Natural killer cell treated with Interleukin-12 subunit alpha and Interleukin-12 subunit beta and Interleukin-15 and Interleukin-18, amount 100 ng/mL, for 72 hours (primary cell): ENCODE data around the gene WDFY4. TPM values are rescaled to one million over a fixed set of nuclear protein-coding genes. Genes with fewer than 3 reads are reported as not detected.

ENCODE experiments used
- ATAC-seq, 2 donors: fragments of 150-1000 bp; cut with Tn5 transposase in 1 of 2; sonication (Bioruptor Pico), chemical (Tn5 transposase) in 1 of 2; 2 replicates each; pipeline ENCODE4 v1.10.0; 2021
- DNase-seq: peaks from one replicate; pipeline ENCODE4 v3.0.0; 2022; ENCODE audit warnings: low spot score
- H3K27ac Mint-ChIP-seq, 2 donors: 1 replicate in 1 of 2; 2 replicates in 1 of 2; pipeline ENCODE4 v1.8.0; 2022; ENCODE audit warnings: mixed read lengths in 2 of 2, mild to moderate bottlenecking in 1 of 2, moderate library complexity in 1 of 2
- H3K27me3 Mint-ChIP-seq, 2 donors: 1 replicate in 1 of 2; 2 replicates in 1 of 2; pipeline ENCODE4 v1.8.0; 2022; ENCODE audit warnings: mixed read lengths in 2 of 2
- H3K36me3 Mint-ChIP-seq: one replicate; pipeline ENCODE4 v1.8.0; 2022; ENCODE audit warnings: mixed read lengths
- H3K4me1 Mint-ChIP-seq, 2 donors: 1 replicate in 1 of 2; 2 replicates in 1 of 2; pipeline ENCODE4 v1.8.0; 2022; ENCODE audit warnings: low read depth in 2 of 2, mixed read lengths in 2 of 2, mild to moderate bottlenecking in 1 of 2
- H3K4me3 Mint-ChIP-seq: one replicate; pipeline ENCODE4 v1.8.0; 2022; ENCODE audit warnings: mixed read lengths
- H3K9me3 Mint-ChIP-seq: 2 replicates; pipeline ENCODE4 v1.8.0; 2022; ENCODE audit warnings: mixed read lengths
- total RNA-seq, 2 donors: library from RNA; stranded (reverse); gene quantifications; one replicate each; pipeline ENCODE4 v1.2.3, GENCODE V29; 2022

The WDFY4 gene
- total RNA-seq, 2 donors from 2014 or later, result 2.0 TPM; not detected in 1

DNA sequence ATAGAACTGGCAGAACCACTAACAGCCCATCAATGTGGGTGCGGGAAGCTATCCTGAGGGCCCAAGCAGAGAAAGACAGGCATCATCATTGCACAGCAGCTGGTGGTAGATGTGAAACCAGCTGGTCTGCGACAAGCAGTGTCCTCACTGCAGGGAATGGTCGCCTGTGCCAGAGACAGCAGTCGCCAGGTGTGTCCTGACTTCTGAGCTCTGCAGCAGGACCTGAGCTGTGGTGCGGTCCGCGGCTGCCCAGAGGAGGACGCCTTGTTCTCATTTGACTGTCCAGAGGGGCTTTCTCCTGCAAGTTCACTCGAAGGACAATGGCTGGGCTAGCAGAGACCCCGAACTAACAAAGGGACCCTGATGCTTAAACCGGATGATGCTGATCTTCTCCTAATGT lies 157.6 kb downstream of the WDFY4 start:
- no peak overlapping the region for H3K27ac Mint-ChIP-seq
- no peak overlapping the region for H3K4me3 Mint-ChIP-seq
- peaks cover 5 to 12% of the 10 kb centered on the region in 2 donors for H3K27me3 Mint-ChIP-seq
- H3K4me1 Mint-ChIP-seq, result no peaks in the 10 kb centered on the region
- H3K36me3 Mint-ChIP-seq, result no peaks in the 10 kb centered on the region
- DNase-seq (no peak), ATAC-seq (no peak)
- no peaks in the 10 kb centered on the region for H3K9me3 Mint-ChIP-seq

DNA sequence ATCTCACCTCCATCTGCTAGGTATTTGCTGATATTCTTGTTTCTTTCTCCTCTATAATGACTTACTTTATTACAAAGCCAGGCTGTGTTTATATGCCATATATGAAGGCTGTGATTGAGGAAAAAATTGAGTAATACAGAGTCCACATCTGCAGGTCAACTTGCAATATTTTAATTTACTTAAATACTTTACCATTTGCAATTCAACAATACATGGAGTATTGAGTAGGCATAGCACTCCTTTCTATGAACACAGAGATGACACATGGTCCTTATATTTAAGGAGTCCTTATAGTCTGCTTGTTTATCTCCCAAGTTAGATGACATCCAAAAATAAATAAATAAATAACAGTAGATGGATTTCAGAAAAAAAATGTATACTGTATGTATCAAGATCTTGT lies 158.5 kb downstream of the WDFY4 start:
- Mint-ChIP-seq H3K36me3 (no peaks in the 10 kb centered on the region), H3K9me3 (no peaks in the 10 kb centered on the region), H3K4me3 (no peak overlapping the region)

DNA sequence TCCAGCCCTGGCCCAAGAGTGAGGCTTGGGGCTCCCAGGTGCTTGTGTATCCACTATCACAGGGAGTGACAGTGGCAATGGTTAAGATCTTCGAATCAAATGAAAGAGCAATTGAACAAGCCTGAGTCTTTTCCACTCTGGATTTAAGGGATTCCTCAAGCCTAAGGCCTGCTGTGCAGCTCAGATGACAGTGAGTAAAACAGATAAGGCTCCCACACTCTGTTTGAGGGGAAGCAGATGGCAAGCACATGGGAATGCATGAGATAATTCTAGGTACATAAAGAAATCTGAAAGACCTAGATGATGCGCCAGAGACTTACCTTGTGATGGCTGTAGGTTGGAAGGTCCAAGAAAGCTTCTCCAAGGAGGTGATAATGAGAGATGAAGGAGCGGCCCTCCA lies 159.9 kb downstream of the WDFY4 start:
- Mint-ChIP-seq H3K36me3 (no peaks in the 10 kb centered on the region), H3K27me3 (peaks cover 3 to 8% of the 10 kb centered on the region in 2 donors), H3K27ac (no peak overlapping the region), H3K4me3 (no peak overlapping the region), H3K4me1 (no peaks in the 10 kb centered on the region), H3K9me3 (no peaks in the 10 kb centered on the region)
- no peak for DNase-seq
- no peak for ATAC-seq

More for the DNA sequence above, 158.5 kb downstream of the WDFY4 start:
- H3K4me1 Mint-ChIP-seq, result no peaks in the 10 kb centered on the region
- no peak overlapping the region for H3K27ac Mint-ChIP-seq
- peaks cover 3 to 8% of the 10 kb centered on the region in 2 donors for H3K27me3 Mint-ChIP-seq
- ATAC-seq, result no peak
- DNase-seq, result no peak

DNA sequence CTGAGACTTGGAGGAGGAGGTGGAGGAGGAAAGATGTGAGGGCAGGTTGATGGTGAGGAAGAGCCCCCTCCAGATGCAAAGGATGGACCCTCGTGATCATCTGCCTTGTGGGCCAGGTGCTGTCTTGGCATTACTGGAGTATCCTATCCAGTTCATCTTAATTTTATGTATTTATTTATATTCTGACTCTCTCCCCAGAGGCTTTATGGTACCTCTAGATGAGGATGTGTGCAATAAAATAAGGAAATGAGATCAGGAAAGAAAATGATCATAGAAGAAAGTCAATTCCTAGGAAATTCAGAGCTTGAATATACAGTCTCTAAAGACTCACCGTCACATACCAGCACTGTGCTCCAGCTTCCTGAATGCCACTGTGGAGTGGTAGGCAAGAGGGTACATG lies 160.8 kb downstream of the WDFY4 start:
- DNase-seq, result no peak
- Mint-ChIP-seq H3K27me3 (peaks cover 2 to 3% of the 10 kb centered on the region in 2 donors), H3K9me3 (no peaks in the 10 kb centered on the region), H3K4me3 (no peak overlapping the region), H3K36me3 (no peaks in the 10 kb centered on the region), H3K27ac (no peak overlapping the region), H3K4me1 (no peaks in the 10 kb centered on the region)
- ATAC-seq, result no peak

DNA sequence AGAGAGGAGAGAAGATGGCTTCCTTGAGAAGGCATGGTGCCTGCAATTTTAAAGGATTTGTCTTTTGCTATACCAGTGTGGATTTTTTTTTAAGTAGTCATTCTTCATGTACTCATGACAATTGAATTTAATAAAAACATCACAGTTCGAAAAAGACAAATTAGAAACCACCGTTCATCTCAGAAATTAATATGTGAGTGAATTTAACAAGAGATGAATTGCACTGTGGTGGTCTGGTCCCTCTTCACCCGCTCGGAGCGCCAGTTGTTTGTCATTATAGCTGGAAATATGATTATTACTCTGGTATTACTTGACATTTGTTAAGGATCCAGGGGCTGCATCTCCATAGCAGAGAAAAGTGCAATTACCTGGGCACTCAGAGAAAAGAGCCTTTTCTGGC lies 163.0 kb downstream of the WDFY4 start:
- H3K9me3 Mint-ChIP-seq, result no peaks in the 10 kb centered on the region
- H3K27me3 Mint-ChIP-seq, result peaks cover 3 to 6% of the 10 kb centered on the region in 2 donors
- no peaks in the 10 kb centered on the region for H3K36me3 Mint-ChIP-seq
- no peak overlapping the region for H3K4me3 Mint-ChIP-seq
- DNase-seq, result no peak
- H3K4me1 Mint-ChIP-seq, result no peaks in the 10 kb centered on the region
- H3K27ac Mint-ChIP-seq, result no peak overlapping the region
- ATAC-seq, result no peak

DNA sequence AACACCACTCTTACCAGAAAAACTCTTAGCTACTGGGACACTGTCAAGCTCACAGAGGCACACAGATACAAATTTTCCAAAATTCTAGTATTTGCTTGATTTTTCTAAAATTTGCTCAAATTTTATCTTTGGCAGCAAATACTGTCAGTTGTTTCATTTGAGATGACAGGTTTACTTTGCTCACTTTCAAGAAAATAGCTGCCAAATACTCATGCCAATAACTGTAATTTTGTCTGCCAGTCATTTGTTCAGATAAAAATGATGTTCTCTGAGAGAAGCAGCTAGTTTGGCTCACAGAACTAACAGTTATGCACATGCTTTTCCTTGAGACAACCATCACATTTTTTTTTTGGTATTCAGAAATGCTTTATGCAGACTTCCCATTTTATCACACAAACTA lies 172.2 kb downstream of the WDFY4 start:
- Mint-ChIP-seq H3K36me3 (peaks cover 4% of the 10 kb centered on the region), H3K9me3 (no peaks in the 10 kb centered on the region), H3K27me3 (peaks cover 11 to 36% of the 10 kb centered on the region in 2 donors), H3K4me3 (no peak overlapping the region), H3K4me1 (no peaks in the 10 kb centered on the region), H3K27ac (no peak overlapping the region)
- no peak for DNase-seq
- ATAC-seq, result no peak

DNA sequence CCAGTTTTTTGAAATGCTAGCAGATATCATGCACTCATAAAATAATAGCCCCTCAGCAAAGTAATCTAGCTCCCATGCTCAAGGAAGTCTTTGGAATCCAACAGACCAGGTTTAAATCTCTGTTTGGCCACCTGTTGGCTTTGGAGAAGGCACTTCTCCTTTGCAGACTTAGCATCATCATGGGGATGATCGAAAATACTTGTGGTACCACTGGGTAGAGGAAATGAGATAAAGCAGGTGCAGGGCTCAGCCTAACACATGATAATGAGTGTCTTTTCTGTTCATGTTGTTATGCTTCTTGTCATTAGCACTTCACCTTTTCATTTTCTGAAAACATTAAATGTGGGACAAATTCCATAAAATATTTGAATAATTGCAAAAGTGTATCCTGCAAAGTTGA lies 187.6 kb downstream of the WDFY4 start:
- Mint-ChIP-seq H3K4me1 (no peaks in the 10 kb centered on the region), H3K27me3 (peaks cover 0 to 5% of the 10 kb centered on the region in 2 donors), H3K4me3 (no peak overlapping the region), H3K27ac (no peak overlapping the region), H3K9me3 (no peaks in the 10 kb centered on the region), H3K36me3 (no peaks in the 10 kb centered on the region)
- ATAC-seq (no peak), DNase-seq (no peak)

DNA sequence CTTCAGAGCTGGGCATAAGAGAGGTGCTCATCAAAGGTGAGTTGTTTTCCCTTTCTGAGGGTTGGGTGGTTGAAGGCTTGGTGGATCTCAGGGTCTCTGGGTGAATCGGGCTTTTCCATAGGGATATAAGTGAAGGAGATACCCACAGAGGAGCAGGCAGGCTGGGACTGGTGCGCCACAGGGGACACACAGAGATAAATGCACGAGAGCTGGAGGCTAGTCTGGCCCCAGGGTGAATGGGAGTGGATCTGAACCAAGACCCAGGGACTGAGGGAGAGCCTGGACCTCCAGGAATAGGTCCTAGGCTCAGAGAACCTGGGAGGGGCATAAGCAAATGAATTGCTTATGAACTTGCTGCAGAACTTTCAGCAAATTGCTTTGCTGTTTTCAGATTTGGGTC lies 193.4 kb downstream of the WDFY4 start:
- H3K27me3 Mint-ChIP-seq, result peaks cover 0 to 3% of the 10 kb centered on the region in 2 donors
- H3K4me3 Mint-ChIP-seq, result no peak overlapping the region
- no peaks in the 10 kb centered on the region for H3K4me1 Mint-ChIP-seq
- no peak overlapping the region for H3K27ac Mint-ChIP-seq
- ATAC-seq, result no peak
- DNase-seq, result no peak
- H3K9me3 Mint-ChIP-seq, result no peaks in the 10 kb centered on the region
- H3K36me3 Mint-ChIP-seq, result no peaks in the 10 kb centered on the region

DNA sequence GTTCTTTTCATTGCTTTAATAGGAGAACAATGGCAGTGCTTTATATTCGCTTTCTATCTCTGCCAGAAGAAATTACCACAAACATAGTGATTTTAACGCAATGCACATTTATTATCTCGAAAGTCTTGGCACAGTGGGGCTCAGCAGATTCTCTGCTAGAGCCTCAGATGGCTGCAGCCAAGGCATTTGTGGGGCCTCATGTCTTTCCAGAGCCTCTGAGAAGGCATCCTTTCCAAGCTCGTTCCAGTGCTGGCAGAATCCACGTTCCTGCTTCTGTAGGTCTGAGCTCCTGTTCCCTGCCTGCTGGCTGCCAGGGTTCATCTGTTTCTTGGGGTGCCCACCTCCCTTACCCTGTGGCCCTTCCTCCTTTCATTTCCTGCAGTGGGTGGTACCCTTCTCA lies 194.8 kb downstream of the WDFY4 start:
- Mint-ChIP-seq H3K9me3 (no peaks in the 10 kb centered on the region), H3K27ac (no peak overlapping the region), H3K4me1 (no peaks in the 10 kb centered on the region), H3K4me3 (no peak overlapping the region), H3K36me3 (no peaks in the 10 kb centered on the region), H3K27me3 (peaks cover 3 to 5% of the 10 kb centered on the region in 2 donors)
- no peak for ATAC-seq
- DNase-seq, result no peak

DNA sequence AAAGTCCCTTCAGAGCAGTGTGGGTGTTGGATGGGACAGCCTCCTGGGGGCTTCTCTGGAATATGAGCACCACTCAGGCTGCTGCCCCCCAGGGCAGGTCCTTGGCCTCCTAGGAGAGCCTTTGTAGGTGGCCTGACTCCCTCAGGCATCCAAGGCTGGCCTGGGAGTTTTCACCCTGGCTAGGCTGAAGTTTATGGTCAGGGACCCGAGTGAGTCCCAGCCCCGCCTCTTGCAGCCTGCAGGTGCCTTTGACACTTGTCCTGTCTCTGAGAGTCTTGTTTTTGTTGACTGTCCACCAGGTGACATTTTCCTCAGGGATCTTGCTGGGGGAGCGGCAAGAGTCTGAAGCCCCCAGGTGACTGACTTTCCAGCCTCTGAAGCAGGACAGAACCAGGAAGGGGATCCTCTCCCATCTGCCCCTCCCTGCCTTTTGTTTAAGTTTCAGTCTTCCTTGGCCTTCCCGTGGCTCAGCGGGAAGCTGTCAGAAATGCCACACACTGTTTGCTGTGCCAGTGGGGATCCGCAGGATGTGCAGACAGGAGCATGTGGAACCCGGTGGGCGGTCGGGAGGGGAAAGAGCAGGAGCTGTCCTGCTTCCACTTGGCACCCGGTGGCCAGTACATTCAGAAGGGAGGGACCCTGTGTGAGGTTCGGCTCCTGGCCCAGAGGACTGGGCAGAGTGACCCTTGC lies 195.5 kb downstream of the WDFY4 start:
- Mint-ChIP-seq H3K27me3 (peaks cover 2 to 12% of the 10 kb centered on the region in 2 donors), H3K27ac (no peak overlapping the region), H3K4me3 (no peak overlapping the region), H3K4me1 (no peaks in the 10 kb centered on the region), H3K36me3 (no peaks in the 10 kb centered on the region), H3K9me3 (no peaks in the 10 kb centered on the region)
- DNase-seq (no peak), ATAC-seq (no peak)

DNA sequence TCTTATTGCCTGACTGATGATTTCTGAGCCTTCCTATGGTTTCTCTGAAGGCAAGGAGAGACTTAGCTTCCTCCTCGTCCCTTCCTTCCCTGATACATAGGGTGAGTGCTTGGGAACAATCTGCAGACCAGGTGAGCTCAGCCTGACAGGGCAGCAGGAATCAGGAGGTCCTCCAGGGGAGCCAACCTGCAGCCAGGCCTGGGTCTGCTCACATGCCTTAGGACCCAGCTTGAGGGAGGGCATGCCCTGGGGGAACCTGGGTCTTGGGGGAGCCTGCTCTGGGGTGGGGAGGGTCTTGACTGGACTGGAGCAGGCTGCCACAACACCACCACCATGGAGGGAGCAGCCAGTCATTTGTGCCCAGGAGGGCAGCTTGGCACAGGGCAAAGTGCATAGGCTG lies 197.3 kb downstream of the WDFY4 start:
- H3K27ac Mint-ChIP-seq, result no peak overlapping the region
- H3K4me3 Mint-ChIP-seq, result no peak overlapping the region
- no peaks in the 10 kb centered on the region for H3K9me3 Mint-ChIP-seq
- H3K4me1 Mint-ChIP-seq, result no peaks in the 10 kb centered on the region
- ATAC-seq (no peak), DNase-seq (no peak)
- H3K36me3 Mint-ChIP-seq, result no peaks in the 10 kb centered on the region
- H3K27me3 Mint-ChIP-seq, result peaks cover 2 to 19% of the 10 kb centered on the region in 2 donors

DNA sequence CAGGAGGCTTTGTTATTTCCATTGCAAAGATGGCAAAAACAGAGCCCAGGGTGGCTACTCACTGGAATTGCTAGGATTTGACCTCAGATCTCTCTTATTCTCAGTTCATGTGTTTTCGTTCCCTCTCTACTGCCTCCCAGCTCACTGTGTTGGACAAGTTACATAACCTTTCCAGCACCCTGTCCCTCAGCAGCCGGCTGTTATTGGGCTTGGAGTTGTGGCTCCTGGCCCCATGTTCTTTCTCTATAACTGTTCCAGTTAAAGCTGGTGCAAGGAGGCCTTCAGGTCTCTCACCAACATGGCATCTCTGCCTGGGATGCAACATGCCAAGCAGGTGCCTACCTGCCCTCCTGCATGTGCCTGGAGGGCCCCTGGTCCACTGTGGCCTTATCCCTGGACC lies 198.2 kb downstream of the WDFY4 start:
- ATAC-seq, result no peak
- no peak overlapping the region for H3K4me3 Mint-ChIP-seq
- H3K36me3 Mint-ChIP-seq, result no peaks in the 10 kb centered on the region
- peaks cover 2 to 20% of the 10 kb centered on the region in 2 donors for H3K27me3 Mint-ChIP-seq
- H3K27ac Mint-ChIP-seq, result no peak overlapping the region
- DNase-seq, result no peak
- H3K4me1 Mint-ChIP-seq, result no peaks in the 10 kb centered on the region
- H3K9me3 Mint-ChIP-seq, result no peaks in the 10 kb centered on the region

DNA sequence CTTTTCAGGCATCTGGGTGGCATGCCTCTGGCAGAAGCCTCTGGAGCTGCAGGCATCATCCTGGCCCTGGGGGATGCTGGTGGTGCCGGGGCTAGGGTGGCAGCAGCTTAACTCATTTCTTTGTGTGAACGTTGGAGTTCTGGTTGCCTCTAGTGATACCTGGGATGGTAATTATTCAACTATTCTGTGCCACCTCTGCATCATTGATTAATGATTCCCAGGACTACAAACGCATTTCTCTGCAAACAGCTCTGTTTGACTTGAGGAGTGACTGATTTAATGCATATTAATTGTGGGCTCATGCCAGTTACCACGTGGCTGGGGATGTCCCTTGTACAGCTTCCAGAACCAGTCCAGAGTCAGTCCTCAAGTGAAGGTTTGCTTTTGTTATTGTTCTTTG lies 199.0 kb downstream of the WDFY4 start:
- no peaks in the 10 kb centered on the region for H3K9me3 Mint-ChIP-seq

DNA sequence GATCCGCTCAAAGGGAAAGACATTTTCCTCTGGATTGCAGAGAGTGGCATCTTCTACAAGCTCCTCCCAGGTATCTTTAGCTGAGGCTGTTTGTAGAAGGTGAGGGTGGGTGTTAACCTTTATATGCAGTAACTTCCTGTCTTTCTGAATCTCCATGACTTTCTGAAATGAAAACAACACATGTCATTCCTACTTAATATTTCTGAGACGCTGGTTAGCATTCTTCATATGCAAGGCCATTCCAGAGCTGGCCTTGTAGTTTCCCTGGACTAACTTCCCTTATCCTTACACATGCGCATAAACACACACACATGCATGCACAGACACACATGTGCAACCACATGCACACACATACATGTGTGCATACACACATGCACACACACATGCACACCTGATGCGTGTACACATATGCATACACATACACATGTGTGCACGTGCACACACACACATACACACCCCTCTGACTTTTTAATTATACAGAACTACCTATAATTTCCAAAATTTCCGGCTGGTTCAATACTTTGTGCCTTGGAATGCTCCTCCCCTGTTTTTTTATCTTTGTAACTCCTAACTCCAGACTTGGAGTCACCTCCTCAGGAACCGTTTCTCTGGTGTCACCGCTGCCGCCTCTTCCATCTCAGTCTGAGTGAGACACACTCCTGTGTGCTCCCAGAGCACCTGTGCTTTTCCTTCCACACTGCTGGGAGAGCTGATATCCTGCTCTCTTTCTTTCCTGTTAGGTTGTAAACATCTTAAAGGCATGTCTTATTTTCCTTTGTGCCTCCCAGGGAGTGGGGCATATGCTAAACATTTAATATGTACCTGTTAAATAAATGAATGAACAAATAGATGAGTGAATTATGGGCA lies 199.7 kb downstream of the WDFY4 start:
- no peak overlapping the region for H3K27ac Mint-ChIP-seq
- H3K9me3 Mint-ChIP-seq, result no peaks in the 10 kb centered on the region
- DNase-seq (no peak), ATAC-seq (no peak)
- H3K27me3 Mint-ChIP-seq, result peaks cover 2 to 20% of the 10 kb centered on the region in 2 donors
- no peaks in the 10 kb centered on the region for H3K4me1 Mint-ChIP-seq
- H3K36me3 Mint-ChIP-seq, result no peaks in the 10 kb centered on the region
- no peak overlapping the region for H3K4me3 Mint-ChIP-seq

More for the DNA sequence above, 199.0 kb downstream of the WDFY4 start:
- H3K27me3 Mint-ChIP-seq, result peaks cover 2 to 20% of the 10 kb centered on the region in 2 donors
- H3K36me3 Mint-ChIP-seq, result no peaks in the 10 kb centered on the region
- H3K27ac Mint-ChIP-seq, result no peak overlapping the region
- ATAC-seq (no peak), DNase-seq (no peak)
- H3K4me1 Mint-ChIP-seq, result no peaks in the 10 kb centered on the region
- H3K4me3 Mint-ChIP-seq, result no peak overlapping the region
